Karpas-422 (cell line): Measurements from ENCODE around the gene HJURP. TPM values are rescaled to one million over a fixed set of nuclear protein-coding genes. Genes with fewer than 3 reads are reported as not detected.

Experiments
- DNase-seq: peaks from one replicate; pipeline ENCODE4 v3.0.0-alpha.2; 2015
- H2AFZ ChIP-seq: fragments of 200-600 bp; sonication (generic); 2 replicates; pipeline ENCODE4 v1.6.1; 2014; ENCODE audit warnings: antibody characterized with exemption, low read length, mixed read lengths
- H3K27ac ChIP-seq: fragments of 200-600 bp; sonication (generic); 2 replicates; pipeline ENCODE4 v1.5.1; 2014; ENCODE audit warnings: mild to moderate bottlenecking, low read length, moderate library complexity
- H3K27me3 ChIP-seq: fragments of 200-600 bp; sonication (generic); 2 replicates; pipeline ENCODE4 v1.6.1; 2014; ENCODE audit warnings: low read length, mixed read lengths
- H3K36me3 ChIP-seq: fragments of 200-600 bp; sonication (generic); 2 replicates; pipeline ENCODE4 v1.6.1; 2014; ENCODE audit warnings: low read length, mixed read lengths; ENCODE audit not compliant: insufficient read depth
- H3K4me1 ChIP-seq: fragments of 200-600 bp; sonication (generic); 2 replicates; pipeline ENCODE4 v1.6.1; 2014; ENCODE audit warnings: mild to moderate bottlenecking, low read length, mixed read lengths
- H3K4me2 ChIP-seq: fragments of 200-600 bp; sonication (generic); 2 replicates; pipeline ENCODE4 v1.6.1; 2014; ENCODE audit warnings: low read length, low read depth, mild to moderate bottlenecking; ENCODE audit not compliant: poor library complexity, severe bottlenecking
- H3K4me3 ChIP-seq: fragments of 200-600 bp; sonication (generic); 2 replicates; pipeline ENCODE4 v1.5.1; 2014; ENCODE audit warnings: mild to moderate bottlenecking, antibody characterized with exemption, low read length, mixed read lengths
- H3K79me2 ChIP-seq: fragments of 200-600 bp; sonication (generic); 2 replicates; pipeline ENCODE4 v1.6.1; 2014; ENCODE audit warnings: mild to moderate bottlenecking, low read length, mixed read lengths
- H3K9ac ChIP-seq: fragments of 200-600 bp; sonication (generic); 2 replicates; pipeline ENCODE4 v1.6.0; 2014; ENCODE audit warnings: low read length
- H3K9me2 ChIP-seq: fragments of 200-600 bp; sonication (generic), shearing (Covaris generic); replicated peaks from 2 replicates; pipeline ENCODE4 v1.6.0; 2014; ENCODE audit warnings: mild to moderate bottlenecking, low read length, moderate library complexity; ENCODE audit not compliant: insufficient read depth
- H3K9me3 ChIP-seq: fragments of 300-700, 200-600 bp; sonication (generic); 2 replicates; pipeline ENCODE4 v1.6.1; 2014; ENCODE audit warnings: low read length, mixed read lengths
- H4K20me1 ChIP-seq: fragments of 200-600 bp; sonication (generic); 2 replicates; pipeline ENCODE4 v1.6.1; 2014; ENCODE audit warnings: mild to moderate bottlenecking, antibody characterized with exemption, low read length, low read depth; ENCODE audit not compliant: insufficient read depth
- total RNA-seq: library from RNA; depleted of rRNA; stranded (reverse); fragments of >200 nt; shearing (Covaris generic); gene quantifications from 2 replicates; pipeline ENCODE4 v1.2.3, GENCODE V29; 2014; ENCODE audit warnings: low replicate concordance

HJURP gene
- total RNA-seq, 1 experiment from 2014 or later = 29.0 TPM

DNA sequence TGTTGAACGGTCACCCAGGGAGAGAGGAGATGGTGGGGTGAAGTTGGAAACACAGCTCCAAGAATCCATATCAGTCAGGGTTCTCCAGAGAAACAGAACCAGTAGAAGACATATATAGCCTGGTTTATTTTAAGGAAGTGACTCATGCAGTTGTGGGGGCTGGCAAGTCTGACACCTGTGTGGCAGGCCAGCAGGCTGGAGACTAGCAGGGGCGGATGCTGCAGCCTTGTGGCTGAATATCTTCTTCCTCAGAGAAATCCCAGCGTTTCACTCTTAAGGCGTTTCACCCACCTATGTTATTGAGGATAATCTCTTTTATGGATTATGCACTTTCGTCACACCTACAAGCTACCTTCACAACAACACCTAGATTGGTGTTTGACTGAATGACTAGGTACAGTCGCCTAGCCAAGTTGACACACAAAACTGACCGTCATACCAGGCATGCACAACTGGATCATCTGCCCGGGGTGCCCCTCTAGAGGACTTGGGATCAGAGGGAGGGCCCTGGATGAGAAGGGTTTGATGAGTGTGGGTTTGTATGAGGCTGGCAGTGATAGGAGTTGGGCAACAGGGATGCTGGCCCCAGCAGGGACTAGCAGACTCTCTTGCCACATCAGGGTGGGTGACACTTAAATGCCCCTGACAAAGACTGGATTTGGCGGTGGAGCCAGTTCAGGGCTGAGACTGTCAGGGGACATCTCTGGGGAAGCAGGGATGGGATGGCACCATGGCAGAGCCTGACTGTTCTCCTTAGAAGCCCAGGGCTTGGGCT lies 52.8 kb downstream of the HJURP start:
- Histone ChIP-seq H3K27me3 (no peaks in the 10 kb centered on the region), H3K9me2 (no peaks in the 10 kb centered on the region), H3K36me3 (no peaks in the 10 kb centered on the region), H3K9ac (peak overlapping the region; percentile 32), H2AFZ (no peak overlapping the region), H3K4me3 (peak overlapping the region; percentile 5; the same call in 1 of the 2 replicates), H3K4me1 (peaks cover 43% of the 10 kb centered on the region), H3K27ac (no peak overlapping the region), H3K79me2 (no peaks in the 10 kb centered on the region), H3K4me2 (peak overlapping the region; percentile 56), H4K20me1 (no peaks in the 10 kb centered on the region), H3K9me3 (no peaks in the 10 kb centered on the region)
- DNase-seq = peak; percentile 83

DNA sequence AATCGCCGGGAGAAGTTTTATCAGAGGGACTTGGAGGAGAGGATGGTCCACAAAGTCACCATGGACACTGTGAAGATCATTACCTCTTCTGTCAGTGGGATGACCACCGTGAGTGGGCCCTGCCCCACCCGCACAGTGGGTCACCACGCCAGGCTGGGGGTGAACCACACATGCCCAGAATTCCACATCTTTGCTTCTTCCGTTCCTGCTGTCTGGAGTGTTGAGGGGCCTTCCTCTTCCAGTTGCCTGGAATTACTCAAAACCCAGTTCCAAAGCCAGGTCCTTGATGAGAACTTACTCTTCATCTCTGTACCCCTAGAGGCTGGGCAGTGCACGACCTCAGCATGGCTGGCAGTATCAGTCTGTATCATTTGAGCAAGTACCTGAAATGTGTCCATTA lies 54.1 kb downstream of the HJURP start:
- Histone ChIP-seq H3K9me3 (no peaks in the 10 kb centered on the region), H3K4me3 (no peak overlapping the region), H3K79me2 (no peaks in the 10 kb centered on the region), H2AFZ (no peak overlapping the region), H3K9ac (no peak overlapping the region), H3K4me2 (no peak overlapping the region), H3K27me3 (no peaks in the 10 kb centered on the region), H4K20me1 (no peaks in the 10 kb centered on the region), H3K4me1 (peaks cover 31% of the 10 kb centered on the region), H3K27ac (no peak overlapping the region), H3K9me2 (no peaks in the 10 kb centered on the region), H3K36me3 (no peaks in the 10 kb centered on the region)
- no peak for DNase-seq

DNA sequence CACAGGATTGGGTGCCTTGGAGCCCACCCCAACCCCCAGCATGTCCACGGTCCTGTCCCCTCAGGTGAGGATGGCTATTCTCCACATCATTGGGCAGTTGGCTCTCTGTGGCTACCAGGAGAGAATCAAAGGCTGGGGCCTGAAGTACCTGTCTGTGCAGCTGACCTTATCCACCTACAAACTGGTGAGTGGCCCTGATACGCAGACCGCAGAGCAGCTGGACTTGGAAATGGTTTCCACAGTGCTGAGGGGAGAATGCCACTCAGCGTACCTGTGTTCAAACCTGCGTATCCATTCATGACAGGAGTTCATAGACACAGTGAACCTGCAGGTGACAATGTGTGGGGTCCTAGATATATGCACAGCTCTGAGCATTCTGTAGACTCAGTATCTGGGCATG lies 54.6 kb downstream of the HJURP start:
- Histone ChIP-seq H3K79me2 (no peaks in the 10 kb centered on the region), H4K20me1 (no peaks in the 10 kb centered on the region), H3K9me3 (no peaks in the 10 kb centered on the region), H3K27ac (no peak overlapping the region), H2AFZ (no peak overlapping the region), H3K4me3 (no peak overlapping the region), H3K9me2 (no peaks in the 10 kb centered on the region), H3K4me1 (peaks cover 26% of the 10 kb centered on the region), H3K27me3 (no peaks in the 10 kb centered on the region), H3K4me2 (no peak overlapping the region), H3K9ac (no peak overlapping the region), H3K36me3 (no peaks in the 10 kb centered on the region)
- no peak for DNase-seq

DNA sequence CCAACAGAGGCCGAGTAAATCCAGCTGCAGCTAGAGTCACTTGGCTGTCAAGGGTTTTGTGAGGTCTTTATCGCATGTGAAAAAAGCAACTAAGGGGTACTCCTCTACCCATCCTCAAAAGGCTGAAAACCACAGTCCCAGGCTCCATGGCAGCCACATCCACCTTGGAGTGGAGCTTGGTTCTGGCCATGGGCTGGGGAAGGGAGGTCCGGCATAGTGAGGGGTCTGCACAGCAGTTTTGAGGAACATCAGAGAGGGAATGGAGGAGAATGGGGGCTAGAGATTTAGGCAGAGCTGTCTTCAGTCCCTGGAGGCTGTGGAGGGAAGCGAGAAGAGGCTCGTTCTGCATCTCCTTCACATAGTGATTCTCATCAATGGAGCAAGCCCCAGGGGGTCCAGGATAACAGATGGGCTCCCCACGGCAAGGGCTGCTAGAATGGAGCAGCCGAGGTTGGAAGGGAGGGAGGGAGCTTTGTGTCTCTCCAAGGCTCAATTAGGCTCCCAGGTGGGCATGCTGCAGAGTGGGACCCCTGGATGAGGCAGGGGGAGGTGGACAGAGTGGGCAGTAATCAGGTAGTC lies 55.2 kb downstream of the HJURP start:
- H3K36me3 ChIP-seq = no peaks in the 10 kb centered on the region

DNA sequence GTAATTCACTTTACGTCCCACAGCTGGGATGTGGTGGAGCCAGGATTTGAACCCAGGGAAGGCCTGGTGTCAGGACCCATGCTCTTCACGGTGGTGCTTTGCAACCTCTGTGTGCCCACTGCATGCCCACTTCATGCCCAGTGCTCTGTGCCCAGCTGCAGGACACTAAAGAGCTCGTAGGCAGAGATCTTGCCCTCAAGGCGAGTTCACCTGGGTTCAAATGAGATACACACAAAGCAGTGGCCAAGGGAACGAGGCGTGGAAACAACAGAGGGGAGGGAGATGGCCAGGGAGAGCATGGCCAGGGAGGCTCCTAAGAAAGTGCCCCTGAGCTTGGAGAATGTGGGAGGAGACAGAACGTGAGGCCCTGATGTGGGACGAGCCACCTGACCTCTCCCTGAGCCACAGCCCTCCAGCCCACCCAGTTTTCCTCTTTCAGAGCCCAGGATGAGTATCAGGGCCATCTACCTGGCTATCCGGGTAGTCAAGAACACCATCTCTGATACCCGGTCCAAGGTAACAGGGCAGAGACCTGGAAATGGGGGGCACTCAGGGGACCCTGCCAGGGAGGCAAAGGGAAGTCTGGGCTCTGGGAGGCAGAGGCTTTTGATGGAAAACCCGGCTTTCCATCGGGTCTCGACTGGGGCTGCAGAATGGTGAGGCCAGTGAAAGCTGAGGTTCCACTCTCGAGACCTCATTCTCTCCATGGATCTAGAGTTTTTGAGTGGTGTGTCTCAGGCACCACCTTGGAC lies 55.8 kb downstream of the HJURP start:
- no peaks in the 10 kb centered on the region for H3K79me2 ChIP-seq
- peaks cover 26% of the 10 kb centered on the region for H3K4me1 ChIP-seq
- no peak overlapping the region for H2AFZ ChIP-seq
- no peaks in the 10 kb centered on the region for H4K20me1 ChIP-seq
- no peak overlapping the region for H3K4me3 ChIP-seq
- H3K9ac ChIP-seq = no peak overlapping the region
- H3K27me3 ChIP-seq = no peaks in the 10 kb centered on the region
- H3K9me3 ChIP-seq = no peaks in the 10 kb centered on the region
- no peak overlapping the region for H3K27ac ChIP-seq
- no peaks in the 10 kb centered on the region for H3K9me2 ChIP-seq
- no peaks in the 10 kb centered on the region for H3K36me3 ChIP-seq
- no peak for DNase-seq
- no peak overlapping the region for H3K4me2 ChIP-seq

More for the DNA sequence above, 55.2 kb downstream of the HJURP start:
- Histone ChIP-seq H3K4me3 (no peak overlapping the region), H4K20me1 (no peaks in the 10 kb centered on the region), H2AFZ (no peak overlapping the region), H3K27me3 (no peaks in the 10 kb centered on the region), H3K4me1 (peaks cover 26% of the 10 kb centered on the region), H3K79me2 (no peaks in the 10 kb centered on the region), H3K9ac (no peak overlapping the region), H3K27ac (no peak overlapping the region), H3K4me2 (no peak overlapping the region), H3K9me2 (no peaks in the 10 kb centered on the region), H3K9me3 (no peaks in the 10 kb centered on the region)
- no peak for DNase-seq

DNA sequence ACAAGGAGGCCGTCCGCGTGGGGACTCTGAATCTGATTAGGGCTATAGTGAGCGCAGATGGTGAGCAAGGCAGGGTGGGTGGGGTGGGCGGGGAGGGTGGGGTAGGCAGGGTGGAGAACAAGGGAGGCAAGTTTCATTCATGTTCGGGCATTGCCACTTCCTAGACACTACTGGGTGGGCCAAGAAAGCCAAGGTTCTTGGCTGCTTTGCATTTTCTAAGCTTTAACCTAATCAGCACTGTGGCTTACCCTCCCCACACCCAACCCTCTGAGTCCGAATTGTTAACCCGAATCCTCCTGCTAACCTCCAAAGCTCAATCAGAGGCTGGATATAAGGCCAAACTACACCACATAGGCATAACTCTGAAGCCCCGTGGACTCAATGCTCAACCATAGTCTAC lies 58.1 kb downstream of the HJURP start:
- H3K9ac ChIP-seq = no peak overlapping the region
- H3K36me3 ChIP-seq = no peaks in the 10 kb centered on the region
- DNase-seq = no peak
- no peak overlapping the region for H3K4me3 ChIP-seq
- H3K4me1 ChIP-seq = peaks cover 11% of the 10 kb centered on the region
- H3K4me2 ChIP-seq = no peak overlapping the region
- no peaks in the 10 kb centered on the region for H4K20me1 ChIP-seq
- no peaks in the 10 kb centered on the region for H3K9me3 ChIP-seq
- H2AFZ ChIP-seq = no peak overlapping the region
- H3K9me2 ChIP-seq = no peaks in the 10 kb centered on the region
- no peak overlapping the region for H3K27ac ChIP-seq
- H3K27me3 ChIP-seq = no peaks in the 10 kb centered on the region
- no peaks in the 10 kb centered on the region for H3K79me2 ChIP-seq

DNA sequence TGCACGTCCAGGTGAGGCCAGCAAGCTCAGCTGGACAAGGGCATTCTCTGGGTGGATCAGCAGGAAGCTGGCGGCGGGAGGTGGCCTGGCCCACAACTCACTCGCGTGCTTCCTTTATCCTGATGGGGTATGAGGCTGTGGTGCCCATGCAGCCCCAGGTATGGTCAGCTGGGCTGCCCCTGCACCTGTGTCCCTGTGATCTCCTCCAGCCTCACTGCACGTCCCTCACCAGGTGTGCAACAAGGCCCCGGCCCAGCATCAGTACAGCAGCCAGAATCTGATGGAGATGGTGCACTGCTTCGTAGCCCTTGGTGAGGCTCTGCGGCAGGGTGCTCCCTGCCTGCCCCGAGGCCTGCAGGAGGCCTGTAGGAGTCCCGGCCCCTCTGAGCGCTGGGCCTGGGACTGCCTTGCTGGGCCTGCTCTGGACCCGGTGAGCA lies 58.6 kb downstream of the HJURP start:
- Histone ChIP-seq H3K9me3 (no peaks in the 10 kb centered on the region), H3K36me3 (no peaks in the 10 kb centered on the region), H3K9ac (no peak overlapping the region), H3K4me1 (peaks cover 6% of the 10 kb centered on the region), H3K9me2 (no peaks in the 10 kb centered on the region), H3K4me2 (no peak overlapping the region), H2AFZ (no peak overlapping the region), H4K20me1 (no peaks in the 10 kb centered on the region), H3K4me3 (no peak overlapping the region), H3K27me3 (no peaks in the 10 kb centered on the region), H3K27ac (no peak overlapping the region), H3K79me2 (no peaks in the 10 kb centered on the region)
- DNase-seq = no peak

DNA sequence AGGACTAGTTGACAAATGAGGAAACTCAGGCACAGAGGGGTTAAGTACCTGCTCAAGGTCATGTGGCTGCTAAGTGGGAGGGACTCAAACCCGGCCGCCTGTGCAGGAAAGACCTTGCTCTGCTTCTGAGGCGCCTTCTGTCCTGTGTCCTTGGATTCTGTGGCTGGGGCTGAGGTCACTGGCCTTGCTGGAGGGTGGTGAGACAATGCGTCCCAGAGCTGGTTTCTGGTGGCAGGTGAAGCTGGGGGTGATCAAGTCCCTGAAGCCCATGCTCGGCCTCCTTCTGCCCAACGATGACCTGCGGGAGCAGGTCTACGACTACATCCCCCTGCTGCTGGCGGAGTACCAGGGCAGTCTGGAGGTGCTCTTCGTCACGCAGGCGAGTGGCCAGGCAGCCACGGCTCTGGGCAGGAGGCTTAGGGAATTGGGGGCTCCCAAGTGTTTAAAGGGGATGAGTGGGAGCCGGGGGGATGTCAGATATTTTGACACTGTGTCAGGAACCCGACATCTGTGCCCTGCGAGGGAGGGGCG lies 60.1 kb downstream of the HJURP start:
- Histone ChIP-seq H3K79me2 (no peaks in the 10 kb centered on the region), H3K9me2 (no peaks in the 10 kb centered on the region), H3K36me3 (no peaks in the 10 kb centered on the region), H3K27me3 (no peaks in the 10 kb centered on the region), H3K4me1 (peaks cover 3% of the 10 kb centered on the region; the same call in 1 of the 2 replicates), H3K9me3 (no peaks in the 10 kb centered on the region), H3K27ac (no peak overlapping the region), H3K4me2 (no peak overlapping the region), H4K20me1 (no peaks in the 10 kb centered on the region), H3K4me3 (no peak overlapping the region), H2AFZ (no peak overlapping the region), H3K9ac (no peak overlapping the region)
- no peak for DNase-seq
